ENCODE measurements around the gene STK4. TPM values are rescaled to one million over a fixed set of nuclear protein-coding genes. Genes with fewer than 3 reads are reported as not detected.
"Not testable (repeated sequence)": the region's sequence is repeated elsewhere in the genome, so short reads cannot be mapped to it uniquely, and the experiment has no call there.

STK4 gene
- polyA plus RNA-seq, 3 donors: 14.8 to 20.7 (median 20.5) TPM

GRCh38 chr20:45051204-45052060 is 85.1 kb downstream of the STK4 start:
- DNase-seq: no peak

- DNase-seq: no peak
Observed at GRCh38 chr20:45052698-45053429, 86.6 kb downstream of the STK4 start.

GRCh38 chr20:45053430-45054351 is 87.4 kb downstream of the STK4 start:
- DNase-seq: no peak

- DNase-seq: no peak
Observed at GRCh38 chr20:45055056-45055455, 88.7 kb downstream of the STK4 start.

GRCh38 chr20:45056473-45057173 is 90.3 kb downstream of the STK4 start:
- no peak for DNase-seq

- no peak for DNase-seq
Observed at GRCh38 chr20:45058168-45058850, 92.0 kb downstream of the STK4 start.

- DNase-seq: no peak
Observed at GRCh38 chr20:45059022-45059728, 92.9 kb downstream of the STK4 start.

- DNase-seq: no peak
Observed at GRCh38 chr20:45060294-45060693, 94.0 kb downstream of the STK4 start.

GRCh38 chr20:45061244-45061643 is 94.9 kb downstream of the STK4 start:
- DNase-seq: no peak

- DNase-seq: not testable (repeated sequence)
Observed at GRCh38 chr20:45063107-45063506, 96.8 kb downstream of the STK4 start.

- DNase-seq: no peak
Observed at GRCh38 chr20:45064812-45065211, 98.5 kb downstream of the STK4 start.

- DNase-seq: no peak
Observed at GRCh38 chr20:45066372-45066771, 100.1 kb downstream of the STK4 start.

- no peak for DNase-seq
Observed at GRCh38 chr20:45067087-45067486, 100.8 kb downstream of the STK4 start.

GRCh38 chr20:45067558-45067957 is 101.2 kb downstream of the STK4 start:
- DNase-seq: no peak

GRCh38 chr20:45069261-45069660 is 102.9 kb downstream of the STK4 start:
- DNase-seq: no peak

- no peak for DNase-seq
Observed at GRCh38 chr20:45070932-45071632, 104.8 kb downstream of the STK4 start.

GRCh38 chr20:45072066-45072465 is 105.8 kb downstream of the STK4 start:
- DNase-seq: no peak

GRCh38 chr20:45073221-45073620 is 106.9 kb downstream of the STK4 start:
- no peak for DNase-seq

GRCh38 chr20:45077559-45077958 is 111.2 kb downstream of the STK4 start:
- peak; percentile 24 for DNase-seq

Data from renal pelvis (tissue), 4 donors.